ENCODE data around the gene BMPR1B.

Gene BMPR1B

DNA sequence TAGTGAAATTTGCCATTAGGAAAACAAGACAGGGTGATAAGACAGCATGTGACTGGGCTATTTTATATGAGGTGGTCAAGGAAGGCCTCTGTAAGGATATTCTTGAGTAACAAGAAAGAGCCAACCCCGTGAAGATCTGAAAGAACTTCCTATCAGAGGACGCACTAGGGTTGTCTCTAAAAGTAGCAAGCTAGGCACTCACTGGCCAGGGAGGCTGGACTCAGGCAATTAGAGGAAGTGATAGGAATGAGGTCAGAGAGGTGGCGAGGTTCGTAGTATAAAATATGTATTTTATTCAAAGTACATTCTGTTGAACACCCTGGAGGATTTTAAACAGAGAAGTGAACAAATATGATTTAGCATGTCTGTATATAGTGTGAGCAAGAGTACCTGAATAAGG is 4.6 kb downstream of the BMPR1B start:
- no peak for DNase-seq (ENCODE audit: low read depth in 3 of 3, low spot score in 1 of 3)

DNA sequence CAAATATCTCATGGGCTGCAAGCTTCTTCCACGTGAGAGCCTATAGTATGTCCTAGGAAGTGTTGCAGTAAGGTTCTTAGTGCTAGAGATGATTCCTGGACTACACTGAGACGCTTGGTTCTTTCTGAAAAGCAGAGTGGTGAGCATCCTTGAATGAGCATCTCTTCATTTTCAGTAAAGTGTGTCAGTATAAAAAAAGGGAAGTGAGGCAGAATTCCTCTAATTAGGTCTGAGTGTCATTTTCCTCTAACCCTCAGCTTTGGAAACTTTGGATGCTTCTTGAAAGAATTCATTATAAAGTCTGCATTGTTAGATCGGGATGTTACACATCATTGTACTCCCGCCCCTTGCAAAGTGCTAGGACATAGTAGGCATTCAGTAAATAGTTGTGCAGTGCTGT is 5.2 kb downstream of the BMPR1B start:
- no peak for DNase-seq (ENCODE audit: low read depth in 3 of 3, low spot score in 1 of 3)

DNA sequence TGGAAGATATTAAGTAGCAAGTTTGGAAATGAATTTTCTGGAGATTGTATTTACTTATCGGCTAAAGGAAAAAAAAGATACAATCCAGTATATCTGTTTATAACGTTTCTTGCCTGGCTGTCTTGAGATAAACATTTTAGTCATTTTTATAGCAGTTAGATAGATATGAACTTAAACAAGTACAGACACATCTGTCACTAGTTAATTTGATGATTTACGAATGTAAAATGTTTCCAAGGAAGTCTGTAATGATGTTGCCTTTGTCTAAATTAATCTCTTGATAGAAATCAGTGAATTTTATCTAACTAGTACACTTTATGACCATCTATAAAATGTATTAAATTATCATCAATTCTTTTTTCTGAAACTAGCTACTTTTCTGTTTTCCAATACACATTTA is 5.7 kb downstream of the BMPR1B start:
- no peak for DNase-seq (ENCODE audit: low read depth in 3 of 3, low spot score in 1 of 3)

DNA sequence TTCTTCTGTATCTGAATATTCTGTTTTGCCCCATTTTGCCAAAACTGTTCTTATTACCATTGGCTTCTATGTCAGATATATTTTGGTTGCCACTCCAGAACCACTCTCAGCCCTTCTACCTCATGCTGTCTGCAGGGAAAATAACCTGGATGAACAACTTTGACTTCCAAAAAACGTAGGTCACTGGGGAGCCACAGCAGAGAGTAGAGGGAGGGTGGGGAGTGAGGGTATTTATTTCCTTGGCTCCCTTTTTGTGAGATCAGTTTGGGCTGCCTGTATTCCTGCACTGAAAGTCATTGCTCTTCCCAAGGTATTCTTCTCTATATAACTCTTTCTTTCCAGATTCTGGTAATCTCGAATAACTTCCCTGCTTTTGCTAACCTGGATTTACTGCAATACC is 6.3 kb downstream of the BMPR1B start:
- DNase-seq (ENCODE audit: low read depth in 3 of 3, low spot score in 1 of 3): no peak

DNA sequence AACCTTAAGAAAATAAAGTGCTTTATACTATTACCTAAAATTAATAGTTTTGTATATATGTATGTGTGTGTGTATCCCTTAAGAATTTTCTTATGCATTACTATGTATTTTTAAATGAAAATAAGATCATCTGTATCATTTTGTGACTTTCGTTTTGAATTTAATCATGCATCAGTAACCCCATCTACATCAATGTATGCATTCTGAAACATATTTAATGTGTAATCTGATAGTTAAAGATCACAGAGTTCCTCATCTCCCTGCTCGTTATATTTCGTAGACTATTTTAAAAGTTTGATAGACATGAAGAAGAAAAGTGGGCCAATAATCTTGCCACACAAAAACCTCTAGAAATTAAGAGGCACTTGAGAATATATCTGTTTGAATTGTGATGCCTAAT is 7.4 kb downstream of the BMPR1B start:
- no peak for DNase-seq (ENCODE audit: low read depth in 3 of 3, low spot score in 1 of 3)

DNA sequence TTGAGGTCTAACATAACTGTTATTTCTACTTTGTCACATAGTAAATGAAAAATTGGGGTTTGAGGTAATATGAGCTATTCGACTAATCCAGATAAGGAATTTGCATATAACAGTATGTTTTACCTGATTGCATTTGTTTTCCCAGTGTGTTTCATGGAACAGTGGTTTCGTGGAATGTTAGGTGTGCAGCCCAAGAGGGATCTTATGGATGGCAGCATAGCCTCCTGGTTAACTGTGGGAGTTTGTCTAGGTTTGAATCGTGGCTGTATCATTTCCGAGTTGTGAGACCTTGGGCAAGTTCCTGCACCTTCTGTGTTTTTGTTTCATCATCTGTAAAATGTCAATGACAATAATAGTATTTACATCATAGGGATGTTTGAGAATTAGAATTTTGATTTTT is 7.9 kb downstream of the BMPR1B start:
- no peak for DNase-seq (ENCODE audit: low read depth in 3 of 3, low spot score in 1 of 3)

DNA sequence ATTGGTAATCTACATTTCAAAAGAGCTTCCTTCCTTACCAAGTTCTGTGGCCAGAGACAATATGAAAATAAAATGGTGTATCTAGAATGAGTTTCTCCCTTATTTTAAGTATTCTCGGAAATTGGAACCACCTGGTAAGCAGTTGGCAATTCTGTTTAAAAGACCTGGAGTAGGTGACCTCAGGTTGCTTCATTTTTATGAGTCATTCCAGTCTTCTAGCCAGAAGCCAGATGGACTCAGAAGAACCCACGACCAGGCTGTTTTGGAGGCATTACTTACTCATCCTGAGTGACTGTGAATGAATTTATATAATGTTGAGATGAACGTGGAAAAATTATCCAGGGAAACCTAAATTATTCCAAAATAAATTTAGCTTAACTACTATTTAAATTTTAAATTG is 9.1 kb downstream of the BMPR1B start:
- DNase-seq (ENCODE audit: low read depth in 3 of 3, low spot score in 1 of 3): no peak

DNA sequence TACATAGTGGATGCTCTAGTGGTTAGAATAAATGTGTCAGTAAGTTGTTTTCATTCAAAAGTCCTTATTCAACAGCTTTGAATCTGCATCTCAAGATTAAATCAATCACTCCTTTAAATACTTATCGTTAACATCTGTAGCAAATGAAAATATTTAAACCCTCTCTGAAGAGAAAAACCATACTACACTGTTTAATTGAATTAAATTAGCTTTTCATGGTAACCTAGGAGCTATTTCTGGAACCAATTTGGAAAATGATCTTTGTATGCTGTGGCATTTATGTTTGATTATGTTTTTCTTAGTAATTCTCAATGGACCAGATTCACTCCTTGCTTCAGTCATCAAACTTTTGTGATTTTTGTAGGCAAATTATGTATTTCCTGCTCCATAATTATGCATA is 9.7 kb downstream of the BMPR1B start:
- no peak for DNase-seq (ENCODE audit: low read depth in 3 of 3, low spot score in 1 of 3)

DNA sequence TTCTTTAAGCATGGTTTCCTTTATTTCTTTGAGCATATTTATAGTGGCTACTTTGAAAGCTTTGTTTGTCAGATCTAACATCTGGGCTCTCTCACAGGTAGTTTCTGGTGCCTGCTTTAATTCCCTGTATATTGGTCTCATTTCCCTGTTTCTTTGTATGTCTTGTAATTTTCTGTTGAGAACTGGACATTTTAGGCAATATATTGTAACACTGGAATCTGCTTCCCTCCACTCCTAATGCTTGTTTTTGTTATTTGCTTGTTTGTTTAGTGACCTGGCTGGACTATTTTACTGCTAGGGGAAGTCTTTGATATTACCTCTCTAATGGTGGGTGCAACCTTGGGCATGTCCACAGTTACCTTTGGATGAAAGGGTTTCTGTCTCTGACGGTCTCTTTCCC is 25.0 kb downstream of the BMPR1B start:
- DNase-seq (ENCODE audit: low read depth in 3 of 3, low spot score in 1 of 3): no peak

DNA sequence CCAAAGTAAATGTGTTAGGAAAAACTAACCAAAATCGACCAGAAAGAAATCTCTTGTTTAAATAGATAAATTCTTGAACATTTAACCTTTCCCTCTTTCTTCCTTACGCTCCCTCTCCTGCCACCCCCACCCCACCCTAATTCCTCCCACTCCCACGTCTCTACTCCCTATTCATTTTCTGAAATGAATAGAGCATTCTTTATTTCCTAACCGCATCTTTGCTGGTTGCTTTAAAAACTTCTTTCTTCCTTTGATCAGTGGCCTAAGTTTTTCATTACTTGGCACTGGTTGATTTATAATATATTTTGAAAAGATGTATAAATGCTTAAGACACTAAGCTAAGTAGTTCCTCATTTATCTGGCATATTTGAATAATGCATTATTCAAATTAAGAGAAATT is 33.9 kb downstream of the BMPR1B start:
- DNase-seq (ENCODE audit: low read depth in 3 of 3, low spot score in 1 of 3): no peak

DNA sequence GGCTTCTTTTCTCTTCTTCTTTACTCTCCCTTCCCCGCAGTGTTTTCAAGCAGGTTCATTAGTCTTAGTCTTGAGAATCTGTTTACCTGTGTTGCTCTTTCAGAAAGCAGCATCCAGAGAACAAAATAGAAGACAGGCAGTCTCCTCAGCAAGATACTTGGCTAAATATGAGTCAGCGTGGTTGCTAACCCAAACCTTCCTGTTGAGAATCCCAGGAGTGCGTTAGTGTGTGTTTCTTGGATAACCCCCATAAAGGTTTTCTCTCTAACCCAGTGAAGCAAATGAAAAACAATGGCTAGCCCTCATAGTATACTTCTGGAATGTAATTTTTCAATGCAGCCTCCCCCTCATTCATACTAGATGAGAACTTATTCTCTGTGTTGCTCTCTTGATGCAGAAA is 41.1 kb downstream of the BMPR1B start:
- no peak for DNase-seq (ENCODE audit: low read depth in 3 of 3, low spot score in 1 of 3)

DNA sequence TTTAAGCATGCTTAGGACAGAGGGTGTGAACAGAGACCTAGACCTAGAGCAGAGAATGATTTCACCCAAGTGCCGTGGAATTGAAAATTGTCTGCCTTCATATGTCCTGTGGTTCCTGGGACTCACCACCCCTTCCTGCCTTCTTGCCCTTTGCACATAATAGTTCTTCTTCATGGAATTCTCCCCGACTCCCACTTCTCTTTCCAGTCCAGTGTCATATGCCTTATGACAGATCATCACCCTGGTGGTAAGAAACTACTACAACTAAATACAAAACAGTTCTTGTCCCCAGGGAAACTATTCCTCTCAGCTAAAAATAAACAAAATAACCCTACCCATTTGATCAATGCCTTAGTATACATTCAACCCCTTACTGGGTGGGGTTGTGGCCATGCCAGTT is 43.3 kb downstream of the BMPR1B start:
- DNase-seq (ENCODE audit: low read depth in 3 of 3, low spot score in 1 of 3): no peak

DNA sequence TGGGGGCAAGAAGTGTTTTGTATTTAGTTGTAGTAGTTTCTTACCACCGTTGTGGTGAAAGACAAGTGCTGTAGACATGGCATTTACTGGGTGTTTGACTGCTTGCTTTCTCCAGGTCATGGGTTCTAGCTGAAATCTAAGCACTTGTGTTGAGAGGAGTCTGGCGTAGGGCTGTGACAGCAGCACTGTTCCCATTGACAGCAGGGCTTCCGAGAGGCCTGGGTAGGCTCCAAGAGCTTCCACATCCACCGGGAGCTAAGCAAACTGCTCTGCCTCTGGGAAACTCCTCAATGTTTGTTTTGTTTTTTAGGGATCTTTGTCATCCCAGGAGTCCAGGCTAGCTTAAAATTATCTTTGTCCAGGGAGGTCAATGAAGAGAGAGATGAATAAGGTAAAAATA is 44.3 kb downstream of the BMPR1B start:
- no peak for DNase-seq (ENCODE audit: low read depth in 3 of 3, low spot score in 1 of 3)

DNA sequence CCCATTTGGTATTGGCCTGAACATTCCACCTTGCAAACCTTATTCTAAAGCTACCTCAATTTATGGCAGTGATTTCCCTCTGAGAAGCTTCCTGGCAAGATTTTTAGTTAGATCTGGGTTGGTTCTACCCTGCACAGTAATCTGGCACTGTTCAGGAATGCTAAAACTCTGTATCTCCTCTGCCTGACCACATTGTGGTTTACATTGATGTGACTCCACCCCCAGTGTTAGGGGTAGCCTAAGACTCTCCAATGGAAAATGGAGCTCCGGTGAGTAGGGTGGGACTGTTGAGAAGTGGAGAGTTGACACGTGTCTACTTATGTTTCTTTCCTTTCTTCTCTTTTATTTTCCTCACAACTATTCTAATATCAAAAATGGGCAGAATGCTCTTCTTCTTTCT is 45.4 kb downstream of the BMPR1B start:
- DNase-seq (ENCODE audit: low read depth in 3 of 3, low spot score in 1 of 3): no peak

DNA sequence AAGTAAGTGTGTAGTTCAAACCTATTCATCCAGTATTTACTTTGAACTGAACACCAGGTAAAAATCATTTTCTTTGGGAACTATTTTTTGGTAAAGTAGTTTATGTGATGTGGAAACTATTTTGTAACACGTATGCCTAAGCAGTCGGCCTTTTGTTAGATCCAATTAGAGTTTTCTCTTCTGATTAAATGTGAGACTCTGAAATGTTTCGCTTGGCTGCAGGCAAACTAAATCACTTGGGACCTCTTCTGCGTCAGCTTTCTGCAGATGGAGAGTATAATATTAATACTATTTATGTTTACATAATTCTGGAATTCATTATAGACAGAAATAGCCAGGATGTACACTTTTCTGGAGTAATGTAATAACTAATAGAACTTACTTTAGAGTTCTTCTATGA is 46.9 kb downstream of the BMPR1B start:
- DNase-seq (ENCODE audit: low read depth in 3 of 3, low spot score in 1 of 3): no peak

DNA sequence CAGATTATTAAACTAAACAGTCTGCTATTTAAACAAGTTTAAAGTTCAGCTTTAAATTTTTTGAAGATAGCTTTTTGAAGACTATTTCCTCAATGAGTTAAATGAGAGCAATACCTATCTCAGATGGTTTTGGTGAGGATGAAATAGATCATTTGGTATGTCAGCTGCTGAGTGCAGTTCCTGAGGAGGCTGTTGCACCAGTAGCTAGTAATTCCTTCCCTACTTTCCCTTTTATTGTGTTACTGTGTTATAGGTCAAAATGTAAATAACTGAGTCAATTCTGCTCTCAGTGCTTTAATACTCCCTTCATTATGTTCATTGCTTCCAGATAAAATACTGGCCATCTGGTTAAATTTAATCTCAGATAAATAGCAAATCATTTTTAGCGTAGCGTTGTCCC is 48.6 kb downstream of the BMPR1B start:
- DNase-seq (ENCODE audit: low read depth in 3 of 3, low spot score in 1 of 3): no peak

DNA sequence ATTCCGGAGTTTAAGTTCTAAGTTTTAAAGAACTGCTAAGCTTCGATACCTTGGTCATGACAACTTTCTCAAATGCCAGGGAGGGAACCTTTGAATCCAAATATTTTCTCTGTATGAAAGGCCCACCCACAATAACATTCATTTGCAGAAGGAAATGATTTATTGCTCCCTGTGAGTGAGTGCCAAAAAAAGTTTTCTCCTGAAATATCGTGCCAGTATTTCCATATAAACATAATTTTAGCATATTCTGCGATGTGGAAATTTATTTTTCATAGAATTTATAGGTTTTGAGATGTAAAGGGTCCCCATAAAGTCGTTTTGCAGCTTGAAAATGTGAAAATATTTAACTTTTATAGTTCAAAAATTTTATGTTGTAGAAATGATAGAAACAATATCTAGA is 53.9 kb downstream of the BMPR1B start:
- no peak for DNase-seq (ENCODE audit: low read depth in 3 of 3, low spot score in 1 of 3)

DNA sequence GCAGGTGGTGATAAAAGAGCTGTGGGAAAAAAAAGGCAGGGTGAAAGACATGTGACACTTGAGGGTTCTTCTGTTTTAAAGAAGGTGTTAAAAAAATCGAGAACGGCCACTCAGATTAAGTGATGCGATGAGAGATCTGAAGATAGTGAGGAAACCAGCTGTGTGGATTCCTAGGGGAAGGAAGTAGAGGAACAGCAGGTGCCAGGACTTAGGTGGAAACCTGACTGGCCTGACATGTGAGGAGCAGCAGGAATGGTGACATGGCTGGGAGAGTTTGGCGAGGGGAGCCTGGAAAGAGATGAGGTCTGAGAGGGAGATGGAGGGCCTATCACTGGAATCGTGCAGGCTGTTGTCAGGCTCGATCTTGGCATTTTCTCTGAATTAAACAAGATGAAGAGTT is 55.5 kb downstream of the BMPR1B start:
- no peak for DNase-seq (ENCODE audit: low read depth in 3 of 3, low spot score in 1 of 3)

DNA sequence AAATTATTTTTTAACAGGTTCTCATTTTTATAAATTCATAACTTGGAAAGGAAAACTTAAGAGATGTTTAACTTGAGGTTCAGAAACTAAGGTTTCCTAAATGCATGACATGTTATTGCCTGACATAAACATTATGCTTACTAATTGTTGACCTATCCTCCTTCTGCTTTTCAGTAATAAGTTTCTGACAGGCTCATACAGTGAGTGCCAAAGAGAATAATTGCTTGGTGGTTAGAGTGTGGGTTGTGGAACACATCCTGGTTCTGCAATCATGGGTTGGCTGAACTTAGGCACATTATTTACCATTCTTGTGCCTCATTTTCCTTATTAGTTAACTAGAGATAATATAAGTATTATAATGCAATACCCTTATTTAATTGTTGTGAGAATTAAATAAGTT is 56.5 kb downstream of the BMPR1B start:
- DNase-seq (ENCODE audit: low read depth in 3 of 3, low spot score in 1 of 3): no peak

DNA sequence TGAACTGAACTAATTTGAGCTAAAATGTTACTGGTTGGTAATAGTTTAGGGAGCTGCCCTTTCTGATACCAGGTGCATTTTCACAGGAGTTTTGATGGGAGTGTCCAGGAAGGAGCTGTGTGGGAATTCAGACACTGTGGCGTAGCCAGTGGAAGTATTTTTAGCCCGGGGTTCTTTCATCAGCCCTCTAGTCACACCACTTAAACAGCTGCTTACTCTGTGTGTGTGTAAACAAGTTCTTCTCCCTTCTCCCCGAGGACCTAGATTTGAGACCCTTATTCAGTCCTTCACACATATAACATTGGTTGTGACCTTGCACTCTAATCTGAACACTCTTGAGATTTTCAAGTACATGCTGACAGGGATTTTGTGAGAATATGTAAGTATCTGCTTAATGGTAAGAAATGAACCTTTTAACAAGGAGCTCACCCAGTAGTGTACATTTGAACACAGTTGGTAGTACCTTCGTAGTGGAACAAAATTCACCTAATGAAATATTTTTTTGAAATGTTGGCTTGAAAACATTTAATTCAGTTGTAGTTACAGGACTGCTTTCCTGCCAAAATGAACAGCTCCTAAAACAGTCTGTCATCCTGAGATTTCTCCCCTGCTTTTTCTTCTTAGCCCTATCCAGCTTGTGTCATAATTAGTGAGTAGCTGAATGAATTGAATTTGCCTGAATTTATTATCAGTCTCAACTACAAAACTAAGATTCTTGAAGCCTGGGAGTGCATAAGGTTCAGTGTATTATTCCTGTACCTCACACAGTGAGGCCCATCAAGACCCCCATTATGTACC is 61.8 kb downstream of the BMPR1B start:
- no peak for DNase-seq (ENCODE audit: low read depth in 3 of 3, low spot score in 1 of 3)

DNA sequence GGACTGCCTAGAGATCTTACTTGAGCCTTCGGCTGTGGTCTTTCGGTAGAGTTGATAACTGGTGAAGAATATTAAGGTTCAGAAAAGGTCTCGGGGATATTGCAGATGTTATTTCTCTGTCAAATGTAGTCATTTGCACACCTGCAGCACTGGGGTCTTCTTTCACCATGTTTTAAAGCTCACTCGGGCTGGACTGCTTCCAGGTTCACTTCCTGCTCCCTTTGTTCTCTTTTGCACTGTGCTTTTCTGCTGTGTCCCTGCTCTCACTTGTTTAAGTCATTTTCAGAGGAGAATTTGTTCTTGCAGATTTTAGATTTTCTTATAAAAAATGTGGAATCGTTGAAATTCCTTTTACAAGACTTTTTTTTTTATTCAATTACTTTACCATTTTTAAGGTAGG is 68.5 kb downstream of the BMPR1B start:
- DNase-seq (ENCODE audit: low read depth in 3 of 3, low spot score in 1 of 3): no peak

DNA sequence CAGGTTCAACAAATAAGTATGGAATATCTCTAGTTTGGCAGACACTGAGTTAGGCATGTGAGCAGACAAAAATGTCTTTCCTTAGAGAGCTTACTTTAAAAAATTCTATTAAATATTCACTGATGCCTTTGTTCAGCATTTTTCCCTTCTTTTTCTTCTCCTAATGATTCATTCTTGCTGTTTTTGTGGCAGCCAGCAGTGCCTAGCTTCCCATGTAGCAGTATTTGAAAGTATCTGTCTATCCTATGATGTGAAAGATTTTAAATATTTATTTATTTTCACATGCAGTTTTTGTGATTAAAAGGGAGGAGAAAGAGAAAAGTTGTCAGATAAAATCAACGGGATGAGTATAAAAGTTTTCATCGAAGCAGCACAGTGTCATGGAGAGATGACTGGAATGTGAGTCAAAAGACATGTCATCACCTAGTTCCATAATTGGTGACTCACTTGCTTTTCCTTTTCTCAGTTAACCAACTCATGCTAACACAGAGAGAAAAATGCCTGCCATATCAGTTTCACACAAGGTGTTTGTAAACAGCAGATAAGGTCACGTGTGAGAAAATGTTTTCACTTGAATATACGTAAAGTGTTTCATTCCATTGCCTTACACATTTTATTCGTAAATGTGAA is 69.8 kb downstream of the BMPR1B start:
- DNase-seq (ENCODE audit: low read depth in 3 of 3, low spot score in 1 of 3): no peak

DNA sequence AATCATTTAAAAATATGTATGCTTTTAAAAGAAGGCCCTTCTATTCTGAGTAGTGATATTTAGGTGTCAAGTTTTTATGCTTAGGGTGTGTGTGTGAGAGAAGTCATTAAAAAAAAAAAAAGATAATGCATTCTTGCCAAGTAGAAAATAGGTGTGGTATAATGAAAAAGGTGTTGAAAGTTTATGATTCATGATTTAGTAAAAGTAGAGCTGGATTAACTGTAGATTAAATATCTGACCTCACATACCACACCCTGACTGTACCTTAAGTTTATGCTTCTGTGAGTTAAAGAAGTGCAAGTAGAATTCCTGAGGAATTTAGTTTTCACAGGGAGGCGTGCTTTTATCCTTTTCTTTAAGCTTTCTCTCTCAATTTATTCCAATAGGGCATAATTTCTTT is 71.1 kb downstream of the BMPR1B start:
- no peak for DNase-seq (ENCODE audit: low read depth in 3 of 3, low spot score in 1 of 3)

All from stimulated activated CD4-positive, alpha-beta T cell treated with anti-CD3 and anti-CD28 coated beads, TNF-alpha, amount 100 ng/mL, for 1 hour (primary cell).